ENCODE measurements around the gene CYP2A7.
"Not testable (repeated sequence)": the region's sequence is repeated elsewhere in the genome, so short reads cannot be mapped to it uniquely, and the experiment has no call there.

- not testable (repeated sequence) for TF ChIP-seq POLR2AphosphoS5 (IDR thresholded peaks at IDR 0.05; ENCODE audit: borderline replicate concordance, low read depth, low read length); EZH2 (IDR thresholded peaks at IDR 0.05)
Measured at GRCh38 chr19:40832431-40832790, 49.6 kb downstream of the CYP2A7 start.
